Activated CD4-positive, alpha-beta T cell treated with anti-CD3 and anti-CD28 coated beads, Interleukin-2, amount 50 U/mL, for 24 hours (primary cell): ENCODE measurements around the gene CRHR1.
"Not testable (repeated sequence)": the region's sequence is repeated elsewhere in the genome, so short reads cannot be mapped to it uniquely, and the experiment has no call there.

ENCODE experiments used
- DNase-seq, 2 donors: peaks; one replicate each; pipeline ENCODE4 v3.0.0-alpha.2; 2020; ENCODE audit warnings: low read depth in 1 of 2, low spot score in 1 of 2

The CRHR1 gene

DNA sequence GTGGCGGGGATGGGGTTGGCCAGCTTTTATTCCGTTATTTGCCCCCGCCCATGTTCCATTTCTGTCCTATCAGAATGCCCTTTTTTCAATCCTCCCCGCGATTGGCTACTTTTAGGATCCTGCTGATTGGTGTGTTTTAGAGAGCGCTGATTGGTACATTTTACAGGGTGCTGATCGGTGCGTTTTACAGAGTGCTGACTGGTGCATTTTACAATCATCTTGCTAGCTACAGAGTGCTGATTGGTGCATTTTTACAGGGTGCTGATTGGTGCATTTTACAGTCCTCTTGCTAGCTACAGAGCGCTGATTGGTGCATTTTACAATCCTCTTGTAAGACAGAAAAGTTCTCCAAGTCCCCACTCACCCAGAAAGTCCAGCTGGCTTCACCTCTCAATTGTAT, 78.0 kb downstream of the CRHR1 start:
- DNase-seq = not testable (repeated sequence)

DNA sequence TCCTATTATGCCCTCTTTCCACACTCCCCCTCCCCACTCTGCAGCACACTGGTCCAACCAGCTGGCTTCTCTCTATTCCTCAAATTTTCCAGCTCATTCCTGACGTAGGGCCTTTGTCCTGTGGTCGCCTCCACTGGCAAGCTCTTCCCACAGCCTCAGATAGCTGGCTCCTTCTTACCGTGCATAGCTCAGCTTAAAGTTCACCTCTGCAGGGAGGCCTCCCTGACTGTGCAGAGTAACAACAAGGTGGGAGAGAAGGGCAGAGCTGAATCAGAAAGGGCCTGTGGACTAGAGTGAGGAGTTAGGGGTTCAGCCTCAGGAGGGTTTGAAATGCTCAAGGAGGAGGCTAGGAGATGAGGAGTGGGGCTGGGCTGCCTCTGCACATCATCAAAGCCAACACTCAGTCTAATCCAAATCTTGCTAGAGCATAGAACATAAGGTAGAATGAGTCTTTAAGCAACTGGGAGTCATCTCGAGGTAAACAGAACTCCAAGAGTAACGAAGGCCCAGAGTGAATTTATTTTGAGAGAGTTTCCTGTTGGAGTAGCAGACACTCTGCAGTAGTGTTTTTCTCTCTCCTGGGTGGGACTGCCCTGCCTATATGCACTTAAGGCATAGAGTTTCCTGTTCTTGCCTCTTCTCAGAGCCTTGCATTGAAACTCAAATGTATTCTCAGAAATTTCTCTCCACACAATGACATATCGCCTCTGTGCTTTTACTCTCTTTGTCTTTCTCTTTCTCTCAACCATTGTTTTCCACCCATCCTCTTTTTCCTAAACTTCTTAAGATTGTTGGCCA, 79.9 kb downstream of the CRHR1 start:
- no peak for DNase-seq

DNA sequence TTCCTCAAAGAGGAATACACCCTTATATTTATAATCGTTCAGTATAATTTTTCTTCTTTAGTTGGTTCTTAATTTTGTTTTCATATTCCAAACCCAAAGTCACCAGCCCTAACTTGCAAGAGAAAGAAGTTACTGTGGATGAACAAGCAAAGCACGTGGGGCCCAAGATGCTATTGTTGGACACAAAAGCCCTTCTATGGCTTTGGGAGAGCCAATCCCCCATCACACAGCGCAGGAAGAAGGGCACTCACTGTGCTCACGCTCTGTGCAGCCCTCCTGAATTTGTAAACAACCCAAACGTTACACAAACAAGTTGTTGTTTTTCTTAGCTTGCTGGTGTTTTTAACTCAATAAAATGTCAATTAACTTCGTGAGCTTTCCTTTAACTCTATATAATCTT, 83.1 kb downstream of the CRHR1 start:
- DNase-seq = no peak

DNA sequence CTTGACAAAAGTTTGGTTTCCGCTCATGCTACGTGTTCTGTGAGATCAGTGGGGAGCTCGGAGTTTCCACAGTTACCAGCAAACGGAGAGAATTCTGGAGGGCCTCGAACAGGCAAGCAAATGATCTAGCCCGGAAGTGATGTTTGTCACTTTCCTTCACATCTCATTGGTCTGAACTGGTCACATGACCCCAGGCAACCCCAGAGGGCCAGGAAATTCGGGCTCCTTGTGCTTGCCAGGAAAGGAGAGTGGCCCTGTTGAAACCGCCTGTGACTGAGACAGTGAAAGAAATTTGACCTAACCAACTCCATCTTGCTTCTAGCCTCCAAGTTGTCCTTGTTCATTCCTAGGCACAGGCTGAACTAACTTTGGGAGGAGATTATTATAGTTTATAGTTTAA, 83.6 kb downstream of the CRHR1 start:
- DNase-seq = no peak

DNA sequence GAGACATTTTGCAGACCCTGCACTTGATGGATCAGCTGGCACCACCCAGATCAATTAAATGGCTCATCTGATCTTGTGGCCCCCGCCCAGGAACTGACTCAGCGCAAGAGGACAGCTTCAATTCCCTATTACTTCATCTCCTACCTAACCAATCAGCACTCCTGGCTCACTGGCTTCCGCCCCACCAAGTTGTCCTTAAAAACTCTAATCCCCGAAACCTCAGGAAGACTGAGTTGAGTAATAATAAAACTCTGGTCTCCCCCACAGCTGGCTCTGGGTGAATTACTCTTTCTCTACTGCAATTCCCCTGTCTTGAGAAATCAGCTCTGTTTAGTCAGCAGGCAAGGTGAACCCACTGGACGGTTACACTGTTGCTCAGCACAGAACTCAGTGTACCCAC, 84.2 kb downstream of the CRHR1 start:
- no peak for DNase-seq

DNA sequence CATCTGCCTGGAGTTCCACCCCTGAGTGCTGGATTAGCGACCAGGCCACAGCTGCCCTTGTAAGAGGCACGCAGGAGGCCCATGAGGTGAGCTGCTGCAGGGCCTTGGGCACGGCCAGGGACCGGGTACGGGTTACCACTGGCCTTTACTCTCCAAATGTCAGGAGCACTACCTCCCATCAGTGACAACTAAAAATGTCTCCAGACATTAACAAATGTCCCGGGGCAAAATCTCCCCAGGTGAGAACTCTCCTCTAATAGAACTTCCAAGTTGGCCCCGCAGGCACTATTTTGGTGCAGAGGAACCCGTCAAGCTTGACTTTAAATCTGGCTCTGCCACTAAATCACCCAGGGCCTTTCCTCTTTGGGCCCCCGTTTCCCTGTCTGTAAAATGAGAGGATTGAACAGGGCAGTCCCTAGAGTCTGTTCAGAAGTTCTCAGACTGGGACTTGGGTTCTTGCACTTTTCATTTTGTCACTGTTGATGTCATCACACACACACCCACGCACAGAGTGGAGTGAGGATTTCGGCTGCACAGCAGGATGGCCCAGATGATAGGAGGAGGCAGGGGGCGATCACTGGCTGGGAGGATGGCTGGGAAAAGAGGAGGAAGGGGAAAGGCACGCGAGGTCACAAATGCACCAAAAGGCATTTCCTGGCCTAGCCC, 85.7 kb downstream of the CRHR1 start:
- no peak for DNase-seq

DNA sequence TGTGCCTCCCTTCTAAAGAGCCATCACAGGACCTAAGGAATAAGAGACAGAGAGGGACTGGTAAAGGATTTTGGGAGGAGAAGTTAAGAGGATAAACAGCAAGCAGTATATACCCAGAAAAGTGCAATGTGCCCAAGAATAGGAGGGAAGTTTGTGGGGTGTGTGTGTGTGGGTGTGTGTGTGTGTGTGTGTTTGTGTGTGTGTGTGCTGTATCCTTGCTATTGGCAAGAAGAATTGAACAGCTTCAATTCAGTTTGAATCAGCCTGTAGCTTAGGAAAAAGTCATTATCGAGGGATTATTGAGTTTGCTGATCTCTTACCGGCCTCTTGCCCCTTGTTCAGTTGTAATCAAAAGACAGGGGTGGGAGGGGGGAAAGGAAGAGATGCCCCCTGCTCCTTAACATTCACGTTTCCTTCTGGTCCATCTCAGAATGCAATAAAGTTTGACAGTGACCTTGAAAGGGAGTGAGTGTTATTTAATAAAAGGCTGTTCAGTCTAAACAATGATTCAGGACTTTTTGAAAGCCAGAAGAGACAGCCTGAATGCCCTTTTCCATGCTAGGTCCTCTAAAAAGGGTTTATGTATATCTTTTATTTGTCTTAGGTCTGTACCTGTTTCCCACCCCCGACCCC, 86.3 kb downstream of the CRHR1 start:
- DNase-seq = no peak

DNA sequence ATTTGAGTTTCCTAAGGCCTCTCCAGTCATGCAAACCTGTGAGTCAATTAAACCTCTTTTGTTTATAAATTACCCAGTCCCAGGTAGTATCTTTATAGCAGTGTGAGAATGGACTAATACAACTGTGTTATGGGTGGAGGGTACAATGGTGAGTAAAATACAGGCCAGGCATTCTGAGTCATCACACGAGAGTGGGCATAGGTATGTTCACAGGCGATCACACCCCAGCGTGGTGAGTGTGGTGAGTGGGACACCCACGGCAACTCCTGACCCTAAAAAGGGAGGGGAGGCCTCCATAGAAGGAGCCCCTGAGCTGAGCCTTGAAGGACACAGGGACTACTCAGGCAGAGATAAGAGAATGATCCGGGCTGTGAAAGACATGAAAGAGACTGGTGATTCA, 87.6 kb downstream of the CRHR1 start:
- DNase-seq = no peak

DNA sequence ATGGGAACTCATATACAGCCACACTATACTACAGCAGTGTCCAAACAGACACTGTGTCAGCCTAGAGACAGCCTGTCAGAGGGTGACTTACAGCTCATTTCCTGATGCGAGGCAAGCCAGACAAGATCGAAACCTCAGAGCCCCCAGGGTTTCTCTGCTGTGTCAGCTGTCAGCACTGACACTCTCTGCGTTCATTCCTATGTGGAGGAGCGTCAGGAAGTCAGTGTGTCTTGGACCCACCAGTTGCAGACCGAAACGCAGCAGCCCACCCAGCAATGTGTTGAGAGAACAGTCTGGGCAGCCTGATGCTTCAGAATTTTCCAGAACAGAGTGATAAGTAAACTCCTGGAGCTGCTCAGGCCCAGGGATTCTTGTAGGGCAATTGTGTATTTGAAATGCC, 89.6 kb downstream of the CRHR1 start:
- peak in 1 of 2 donors; percentile 27 for DNase-seq

DNA sequence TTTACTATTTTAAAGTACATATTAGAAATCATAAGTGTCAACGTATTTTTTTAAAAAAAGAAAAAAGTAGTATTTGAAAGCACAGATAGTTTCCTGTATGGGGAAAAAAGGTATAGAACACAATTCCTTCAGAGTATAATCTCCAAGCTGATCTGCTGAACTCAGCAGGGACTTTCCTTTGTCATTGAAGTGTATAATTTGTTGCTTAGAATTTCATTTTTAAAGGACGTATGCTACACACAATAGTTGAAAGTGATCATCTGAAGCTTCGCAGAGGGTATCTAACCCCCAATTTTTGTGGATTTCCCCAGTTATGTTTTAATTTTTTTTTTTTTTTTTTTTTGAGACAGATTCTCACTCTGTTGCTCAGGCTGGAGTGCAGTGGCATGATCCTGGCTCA, 90.0 kb downstream of the CRHR1 start:
- DNase-seq = no peak

DNA sequence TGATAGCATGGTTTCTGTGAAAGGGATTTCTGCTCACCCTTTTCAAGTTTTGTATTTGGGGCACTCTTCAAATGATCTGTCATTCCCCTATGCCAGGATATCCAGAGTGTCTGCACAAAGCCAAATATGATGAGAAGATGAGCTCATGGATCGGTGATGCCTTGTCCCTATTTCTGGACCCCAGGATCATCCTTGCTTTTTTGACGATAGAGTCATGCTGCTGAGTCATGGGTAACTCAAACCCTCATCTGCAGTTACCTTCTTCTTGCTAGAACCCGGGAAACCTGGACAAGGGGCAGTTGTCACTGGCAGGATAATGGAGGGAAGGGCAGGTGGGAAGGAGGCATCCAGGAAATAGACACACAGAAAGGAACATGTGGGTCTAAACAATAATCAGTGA, 92.4 kb downstream of the CRHR1 start:
- DNase-seq = no peak

DNA sequence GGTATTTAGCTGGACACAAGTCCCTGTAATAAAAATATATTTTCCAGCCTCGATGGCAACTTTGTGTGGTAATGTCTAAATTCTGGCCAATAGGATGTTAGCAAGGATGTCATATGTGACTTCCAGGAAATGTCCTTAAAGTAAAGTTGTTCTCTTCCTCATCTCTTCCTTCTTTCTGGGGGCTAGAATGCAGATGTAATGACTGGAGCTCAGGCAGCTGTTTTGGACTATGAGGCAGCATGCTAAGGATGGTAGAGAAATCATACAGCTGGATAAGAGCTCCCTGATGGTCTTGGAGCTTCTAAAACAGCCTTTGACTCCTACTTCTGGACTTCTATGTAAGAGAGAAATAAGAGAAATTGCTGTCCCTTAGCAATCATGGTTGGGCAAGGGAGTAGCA, 93.3 kb downstream of the CRHR1 start:
- DNase-seq = no peak

DNA sequence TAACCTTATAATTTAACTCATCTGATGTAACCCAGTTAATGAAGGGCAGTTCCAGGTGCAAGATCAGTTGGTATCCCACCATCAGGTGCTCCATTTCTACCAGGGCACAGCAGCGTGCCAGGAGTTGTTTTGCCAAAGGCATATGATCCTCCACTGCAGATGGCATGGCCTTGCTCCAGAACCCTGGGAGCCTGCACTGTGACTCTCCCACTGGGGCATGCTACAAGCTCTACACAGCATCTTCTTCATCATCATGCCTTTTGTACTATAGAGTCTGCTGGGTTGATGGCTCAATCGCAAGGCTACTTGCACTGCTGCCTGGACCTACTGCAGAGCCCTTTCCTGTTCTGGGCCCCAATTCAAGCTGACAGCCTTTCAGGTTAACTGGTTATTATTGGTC, 98.9 kb downstream of the CRHR1 start:
- no peak for DNase-seq
